ENCODE measurements around the gene LCNL1.

Gene LCNL1

GRCh38 chr9:136995772-136996311 lies 13.0 kb downstream of the LCNL1 start:
- in situ Hi-C loops (cut with MboI; ENCODE audit: low sequenced_read_pairs, unreplicated experiment): no loop called here
- DNase-seq (ENCODE audit: low spot score): no peak
- TF ChIP-seq CTCF (IDR thresholded peaks at IDR 0.05; ENCODE audit: borderline replicate concordance, control extremely low read depth, extremely low read depth, insufficient read depth, missing control alignments): no peak

GRCh38 chr9:136996361-136997292 lies 13.8 kb downstream of the LCNL1 start, which contains the start of gene CLIC3:
CLIC3 (minus strand) TSS chr9:136996568; CDS start chr9:136996543, 25 bp downstream.
- DNase-seq (ENCODE audit: low spot score): no peak
- in situ Hi-C loops (cut with MboI; ENCODE audit: low sequenced_read_pairs, unreplicated experiment): no loop called here
- TF ChIP-seq CTCF (IDR thresholded peaks at IDR 0.05; ENCODE audit: borderline replicate concordance, control extremely low read depth, extremely low read depth, insufficient read depth, missing control alignments): no peak

GRCh38 chr9:136997371-136997770 lies 14.6 kb downstream of the LCNL1 start:
- DNase-seq (ENCODE audit: low spot score): no peak
- in situ Hi-C loops (cut with MboI; ENCODE audit: low sequenced_read_pairs, unreplicated experiment): no loop called here
- TF ChIP-seq CTCF (IDR thresholded peaks at IDR 0.05; ENCODE audit: borderline replicate concordance, control extremely low read depth, extremely low read depth, insufficient read depth, missing control alignments): no peak

GRCh38 chr9:136997830-136998234 lies 15.0 kb downstream of the LCNL1 start:
- in situ Hi-C loops (cut with MboI; ENCODE audit: low sequenced_read_pairs, unreplicated experiment): no loop called here
- no peak for TF ChIP-seq CTCF (IDR thresholded peaks at IDR 0.05; ENCODE audit: borderline replicate concordance, control extremely low read depth, extremely low read depth, insufficient read depth, missing control alignments)
- DNase-seq (ENCODE audit: low spot score): no peak

GRCh38 chr9:137000177-137000930 lies 17.6 kb downstream of the LCNL1 start:
- TF ChIP-seq CTCF (IDR thresholded peaks at IDR 0.05; ENCODE audit: borderline replicate concordance, control extremely low read depth, extremely low read depth, insufficient read depth, missing control alignments): no peak
- peak; percentile 86 for DNase-seq (ENCODE audit: low spot score)
- in situ Hi-C loops (cut with MboI; ENCODE audit: low sequenced_read_pairs, unreplicated experiment): no loop called here

GRCh38 chr9:137001857-137002645 lies 19.3 kb downstream of the LCNL1 start:
- in situ Hi-C loops (cut with MboI; ENCODE audit: low sequenced_read_pairs, unreplicated experiment): no loop called here
- no peak for TF ChIP-seq CTCF (IDR thresholded peaks at IDR 0.05; ENCODE audit: borderline replicate concordance, control extremely low read depth, extremely low read depth, insufficient read depth, missing control alignments)
- no peak for DNase-seq (ENCODE audit: low spot score)
